T-helper 9 cell (primary cell): ENCODE data around the gene CCDC92.
A peak's percentile ranks its signal among the peaks of the same experiment; 100 is the strongest.

Experiments used
- DNase-seq: peaks from one replicate; pipeline ENCODE4 v3.0.0-alpha.2; 2020

CCDC92 gene

GRCh38 chr12:123906711-123907420 is 65.8 kb downstream of the CCDC92 start:
- DNase-seq = no peak

- DNase-seq = peak; percentile 58
Measured at GRCh38 chr12:123905319-123905925, 67.2 kb downstream of the CCDC92 start.

GRCh38 chr12:123903301-123904065 is 69.1 kb downstream of the CCDC92 start:
- no peak for DNase-seq

GRCh38 chr12:123902821-123903220 is 69.8 kb downstream of the CCDC92 start:
- DNase-seq = no peak

GRCh38 chr12:123900871-123901376 is 71.7 kb downstream of the CCDC92 start:
- no peak for DNase-seq

GRCh38 chr12:123899368-123899767 is 73.3 kb downstream of the CCDC92 start:
- no peak for DNase-seq

GRCh38 chr12:123898673-123899072 is 74.0 kb downstream of the CCDC92 start:
- DNase-seq = no peak

- DNase-seq = no peak
Measured at GRCh38 chr12:123897221-123897620, 75.4 kb downstream of the CCDC92 start.

- no peak for DNase-seq
Measured at GRCh38 chr12:123896767-123897166, 75.9 kb downstream of the CCDC92 start.

GRCh38 chr12:123895451-123895850 is 77.2 kb downstream of the CCDC92 start:
- DNase-seq = no peak

GRCh38 chr12:123894823-123895345 is 77.7 kb downstream of the CCDC92 start:
- DNase-seq = no peak

GRCh38 chr12:123893276-123893675 is 79.4 kb downstream of the CCDC92 start:
- no peak for DNase-seq

- DNase-seq = no peak
Measured at GRCh38 chr12:123892853-123893252, 79.8 kb downstream of the CCDC92 start.

- no peak for DNase-seq
Measured at GRCh38 chr12:123892180-123892559, 80.5 kb downstream of the CCDC92 start.

GRCh38 chr12:123891516-123892179 is 81.0 kb downstream of the CCDC92 start:
- DNase-seq = no peak

GRCh38 chr12:123891011-123891410 is 81.6 kb downstream of the CCDC92 start:
- no peak for DNase-seq

GRCh38 chr12:123890536-123890902 is 82.1 kb downstream of the CCDC92 start:
- no peak for DNase-seq

- no peak for DNase-seq
Measured at GRCh38 chr12:123889848-123890535, 82.6 kb downstream of the CCDC92 start.

- DNase-seq = no peak
Measured at GRCh38 chr12:123888989-123889388, 83.6 kb downstream of the CCDC92 start.

GRCh38 chr12:123886931-123887582 is 85.6 kb downstream of the CCDC92 start:
- no peak for DNase-seq

- no peak for DNase-seq
Measured at GRCh38 chr12:123886258-123886657, 86.4 kb downstream of the CCDC92 start.
